GM12892 (cell line): Measurements from ENCODE around the gene KCNAB1.

Source experiments
- POLR2A ChIP-seq: IDR thresholded peaks from 2 replicates; pipeline ENCODE4 v1.6.1; 2011; ENCODE audit warnings: low read depth, low read length, control low read depth
- POLR2AphosphoS5 ChIP-seq: IDR thresholded peaks from 2 replicates; pipeline ENCODE4 v1.6.1; 2011; ENCODE audit warnings: low read depth, low read length, control low read depth

- TF ChIP-seq POLR2A (peak; percentile 13; the same call in 1 of the 2 replicates), POLR2AphosphoS5 (no peak)
These were observed 414.8 kb downstream of the KCNAB1 start for GRCh38 chr3:156535162-156535627.
